Progenitor cell of endocrine pancreas (in vitro differentiated cells): ENCODE data around the gene PRDM16. TPM values are rescaled to one million over a fixed set of nuclear protein-coding genes. Genes with fewer than 3 reads are reported as not detected.
"Not testable (repeated sequence)": the region's sequence is repeated elsewhere in the genome, so short reads cannot be mapped to it uniquely, and the experiment has no call there.

Source experiments
- DNase-seq: peaks from one replicate; pipeline ENCODE4 v3.0.0; 2021; ENCODE audit warnings: low spot score; ENCODE audit not compliant: unreplicated experiment
- H3K27ac Mint-ChIP-seq: 2 replicates; pipeline ENCODE4 v1.8.0; 2021; ENCODE audit warnings: mild to moderate bottlenecking, moderate library complexity, mixed read lengths
- H3K27me3 Mint-ChIP-seq: 2 replicates; pipeline ENCODE4 v1.8.0; 2021; ENCODE audit warnings: mixed read lengths
- H3K36me3 Mint-ChIP-seq: 2 replicates; pipeline ENCODE4 v1.8.0; 2022; ENCODE audit warnings: mixed read lengths; ENCODE audit not compliant: insufficient read depth
- H3K4me1 Mint-ChIP-seq: 2 replicates; pipeline ENCODE4 v1.8.0; 2021; ENCODE audit warnings: low read depth, mixed read lengths
- H3K4me3 Mint-ChIP-seq: 2 replicates; pipeline ENCODE4 v1.8.0; 2021; ENCODE audit warnings: low read depth, mild to moderate bottlenecking, moderate library complexity, mixed read lengths
- H3K9me3 Mint-ChIP-seq: 2 replicates; pipeline ENCODE4 v1.8.0; 2021; ENCODE audit warnings: low read depth, mixed read lengths
- CTCF ChIP-seq: fragments of 200-600 bp; sonication (generic); IDR thresholded peaks from one replicate; pipeline ENCODE4 v1.5.0; 2021; ENCODE audit warnings: antibody characterized with exemption, mild to moderate bottlenecking; ENCODE audit not compliant: unreplicated experiment
- total RNA-seq: library from RNA; stranded (reverse); gene quantifications from 2 replicates; pipeline ENCODE4 v1.2.1, GENCODE V29; 2021

The PRDM16 gene
- total RNA-seq, 1 donor from 2014 or later, result 69.1 TPM

- Mint-ChIP-seq H3K27me3 (no peaks in the 10 kb centered on the region), H3K4me3 (no peak overlapping the region), H3K4me1 (peaks cover 29% of the 10 kb centered on the region), H3K36me3 (peaks cover 7% of the 10 kb centered on the region), H3K9me3 (no peaks in the 10 kb centered on the region), H3K27ac (no peak overlapping the region)
- no peak for DNase-seq
- no peak for TF ChIP-seq CTCF
Observed at GRCh38 chr1:3236955-3237354, 168.0 kb downstream of the PRDM16 start.

- peaks cover 7% of the 10 kb centered on the region for H3K36me3 Mint-ChIP-seq
- DNase-seq, result no peak
- peaks cover 28% of the 10 kb centered on the region for H3K4me1 Mint-ChIP-seq
- H3K27me3 Mint-ChIP-seq, result no peaks in the 10 kb centered on the region
- H3K27ac Mint-ChIP-seq, result peak overlapping the region; percentile 33
- H3K9me3 Mint-ChIP-seq, result no peaks in the 10 kb centered on the region
- H3K4me3 Mint-ChIP-seq, result no peak overlapping the region
- TF ChIP-seq CTCF, result no peak
Observed at GRCh38 chr1:3237570-3237969, 168.6 kb downstream of the PRDM16 start.

- Mint-ChIP-seq H3K4me1 (peaks cover 26% of the 10 kb centered on the region), H3K27ac (peak overlapping the region; percentile 20), H3K9me3 (no peaks in the 10 kb centered on the region), H3K36me3 (peaks cover 7% of the 10 kb centered on the region), H3K4me3 (no peak overlapping the region), H3K27me3 (no peaks in the 10 kb centered on the region)
- no peak for DNase-seq
- no peak for TF ChIP-seq CTCF
Observed at GRCh38 chr1:3237994-3238702, 169.1 kb downstream of the PRDM16 start.

- no peak for TF ChIP-seq CTCF
- Mint-ChIP-seq H3K27ac (no peak overlapping the region), H3K4me1 (peaks cover 25% of the 10 kb centered on the region), H3K4me3 (no peak overlapping the region), H3K9me3 (no peaks in the 10 kb centered on the region), H3K36me3 (peaks cover 9% of the 10 kb centered on the region), H3K27me3 (no peaks in the 10 kb centered on the region)
- no peak for DNase-seq
Observed at GRCh38 chr1:3238703-3239278, 169.8 kb downstream of the PRDM16 start.

- peaks cover 34% of the 10 kb centered on the region for H3K4me1 Mint-ChIP-seq
- not testable (repeated sequence) for DNase-seq, H3K27ac Mint-ChIP-seq, H3K9me3 Mint-ChIP-seq, H3K27me3 Mint-ChIP-seq, H3K4me3 Mint-ChIP-seq
- H3K36me3 Mint-ChIP-seq, result peaks cover 12% of the 10 kb centered on the region
Observed at GRCh38 chr1:3239991-3240390, 171.0 kb downstream of the PRDM16 start.
